ENCODE results near the gene STAT2.
"Not testable (repeated sequence)": the region's sequence is repeated elsewhere in the genome, so short reads cannot be mapped to it uniquely, and the experiment has no call there.

The STAT2 gene

DNA sequence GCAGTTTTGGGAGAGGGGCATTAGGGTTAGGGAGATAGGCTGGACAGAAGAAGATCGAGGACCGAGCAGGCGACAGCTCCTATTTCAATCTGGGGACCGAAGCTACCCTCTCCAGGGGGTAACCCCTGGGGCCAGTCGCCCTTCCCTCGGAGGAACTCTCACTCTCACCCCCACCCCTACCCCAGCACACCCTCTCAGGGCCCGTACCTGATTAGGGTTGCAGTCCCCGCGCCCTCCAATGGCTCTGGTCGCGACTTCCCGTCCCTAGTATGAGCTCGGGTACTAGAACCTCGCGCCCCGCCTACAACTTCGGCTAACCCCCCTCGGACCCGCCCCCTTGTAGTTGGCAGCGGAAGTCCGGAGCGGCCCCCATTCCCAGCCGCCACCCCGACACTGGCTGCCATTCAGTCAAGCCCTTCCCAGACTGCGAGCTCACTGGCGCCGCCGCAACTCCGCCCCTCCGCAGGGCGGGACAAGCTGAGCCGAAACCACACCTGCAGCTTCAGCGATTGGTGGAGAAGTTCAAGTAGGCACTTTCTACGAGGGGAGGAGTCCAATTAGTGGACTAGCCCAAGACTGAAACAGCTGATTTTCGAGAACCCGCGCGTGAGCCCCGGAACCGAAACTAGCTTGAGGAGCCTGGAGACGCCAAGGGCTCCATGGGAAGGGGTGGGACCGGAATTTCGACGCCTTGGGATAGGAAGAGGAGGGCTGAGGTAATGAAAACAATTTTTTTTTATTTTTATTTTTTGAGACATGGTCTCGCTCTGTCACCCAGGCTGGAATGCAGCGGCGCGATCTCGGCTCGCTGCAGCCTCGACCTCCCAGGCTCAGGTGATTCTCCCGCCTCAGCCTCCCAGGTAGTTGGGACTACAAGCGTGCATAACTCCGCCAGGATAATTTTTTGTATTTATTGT is at the start of gene STAT2:
TSS of gene STAT2 (minus strand) at position 257 of the 917 bp plus-strand sequence. CDS start 3,536 bp downstream, outside the sequence.
- no peak for TF ChIP-seq EZH2phosphoT487 (IDR thresholded peaks at IDR 0.05; ENCODE audit: low read depth)
- TF ChIP-seq, protein P1, sequence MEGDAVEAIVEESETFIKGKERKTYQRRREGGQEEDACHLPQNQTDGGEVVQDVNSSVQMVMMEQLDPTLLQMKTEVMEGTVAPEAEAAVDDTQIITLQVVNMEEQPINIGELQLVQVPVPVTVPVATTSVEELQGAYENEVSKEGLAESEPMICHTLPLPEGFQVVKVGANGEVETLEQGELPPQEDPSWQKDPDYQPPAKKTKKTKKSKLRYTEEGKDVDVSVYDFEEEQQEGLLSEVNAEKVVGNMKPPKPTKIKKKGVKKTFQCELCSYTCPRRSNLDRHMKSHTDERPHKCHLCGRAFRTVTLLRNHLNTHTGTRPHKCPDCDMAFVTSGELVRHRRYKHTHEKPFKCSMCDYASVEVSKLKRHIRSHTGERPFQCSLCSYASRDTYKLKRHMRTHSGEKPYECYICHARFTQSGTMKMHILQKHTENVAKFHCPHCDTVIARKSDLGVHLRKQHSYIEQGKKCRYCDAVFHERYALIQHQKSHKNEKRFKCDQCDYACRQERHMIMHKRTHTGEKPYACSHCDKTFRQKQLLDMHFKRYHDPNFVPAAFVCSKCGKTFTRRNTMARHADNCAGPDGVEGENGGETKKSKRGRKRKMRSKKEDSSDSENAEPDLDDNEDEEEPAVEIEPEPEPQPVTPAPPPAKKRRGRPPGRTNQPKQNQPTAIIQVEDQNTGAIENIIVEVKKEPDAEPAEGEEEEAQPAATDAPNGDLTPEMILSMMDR (IDR thresholded peaks at IDR 0.05; ENCODE audit: low read depth, low read length): no peak
- H3K4me1 ChIP-seq (ENCODE audit: low read length): peaks cover 17% of the 10 kb centered on the region
- H4K20me1 ChIP-seq (ENCODE audit: insufficient read depth, low read length): no peaks in the 10 kb centered on the region
- H3K36me3 ChIP-seq (replicated peaks; ENCODE audit: low read depth, low read length): peaks cover 7% of the 10 kb centered on the region
- H3K27me3 ChIP-seq (ENCODE audit: low read depth, low read length): no peaks in the 10 kb centered on the region
- H3K79me2 ChIP-seq (ENCODE audit: low read length): 0 out of 2 replicates have a peak, but pooled peaks cover 7% of the 10 kb centered on the region
- peak within 1 kb of the TSS; percentile 93 for H3K4me2 ChIP-seq (ENCODE audit: low read length)
- H2AFZ ChIP-seq (ENCODE audit: low read depth, low read length): peak within 1 kb of the TSS; percentile 28
- H3K9me3 ChIP-seq (ENCODE audit: insufficient read depth, low read length): no peaks in the 10 kb centered on the region
- peak within 1 kb of the TSS; percentile 87 for H3K9ac ChIP-seq (ENCODE audit: low read length)
- peak within 1 kb of the TSS; percentile 49 for H3K27ac ChIP-seq (ENCODE audit: low read length)
- H3K4me3 ChIP-seq (ENCODE audit: low read length): peak within 1 kb of the TSS; percentile 90

DNA sequence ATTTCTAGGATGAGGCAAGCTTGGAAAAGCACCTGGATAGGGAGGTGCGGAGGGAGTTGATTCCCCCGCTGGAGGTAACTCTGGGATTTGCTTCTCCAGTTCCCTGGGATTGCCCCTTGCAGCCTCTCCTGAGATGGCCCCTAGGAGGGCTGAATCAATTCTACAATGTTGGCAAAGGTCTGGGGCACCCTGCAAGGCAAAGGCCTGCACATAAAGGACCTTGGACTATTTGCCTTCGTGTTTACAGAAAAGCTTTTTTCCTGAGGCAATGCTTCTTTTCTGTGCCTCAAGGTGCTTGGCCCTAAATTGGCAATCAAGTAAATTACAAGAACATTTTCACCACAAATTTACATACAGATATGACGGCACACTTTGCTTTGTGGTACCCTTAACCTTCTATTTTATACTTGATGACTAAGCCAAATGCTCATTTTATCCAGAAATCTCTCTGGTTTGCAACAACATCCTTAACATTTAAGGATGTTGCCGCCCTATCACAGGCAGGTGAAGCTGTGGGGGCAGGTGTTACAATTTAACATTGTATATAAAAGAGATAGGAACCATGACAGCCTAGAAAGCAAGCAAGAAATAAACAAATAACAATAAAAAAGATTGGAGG is 49.0 kb upstream of the STAT2 start:
- Histone ChIP-seq H3K9ac (ENCODE audit: low read length) (no peak overlapping the region), H3K4me2 (ENCODE audit: low read length) (no peak overlapping the region), H3K27ac (ENCODE audit: low read length) (no peak overlapping the region), H3K4me1 (ENCODE audit: low read length) (no peaks in the 10 kb centered on the region), H2AFZ (ENCODE audit: low read depth, low read length) (no peak overlapping the region), H3K27me3 (ENCODE audit: low read depth, low read length) (no peaks in the 10 kb centered on the region), H3K36me3 (replicated peaks; ENCODE audit: low read depth, low read length) (peaks cover 4% of the 10 kb centered on the region), H4K20me1 (ENCODE audit: insufficient read depth, low read length) (no peaks in the 10 kb centered on the region), H3K79me2 (ENCODE audit: low read length) (no peaks in the 10 kb centered on the region), H3K4me3 (ENCODE audit: low read length) (no peak overlapping the region), H3K9me3 (ENCODE audit: insufficient read depth, low read length) (no peaks in the 10 kb centered on the region)
- no peak for TF ChIP-seq EZH2phosphoT487 (IDR thresholded peaks at IDR 0.05; ENCODE audit: low read depth)

- not testable (repeated sequence) for H2AFZ ChIP-seq (ENCODE audit: low read depth, low read length); H3K4me3 ChIP-seq (ENCODE audit: low read length); H3K9me3 ChIP-seq (ENCODE audit: insufficient read depth, low read length); H3K9ac ChIP-seq (ENCODE audit: low read length); H3K27ac ChIP-seq (ENCODE audit: low read length); H3K4me1 ChIP-seq (ENCODE audit: low read length); H3K27me3 ChIP-seq (ENCODE audit: low read depth, low read length); H3K4me2 ChIP-seq (ENCODE audit: low read length); H4K20me1 ChIP-seq (ENCODE audit: insufficient read depth, low read length); H3K36me3 ChIP-seq (replicated peaks; ENCODE audit: low read depth, low read length); H3K79me2 ChIP-seq (ENCODE audit: low read length)
These were observed 44.3 kb upstream of the STAT2 start for GRCh38 chr12:56404227-56404626.

- H3K9ac ChIP-seq (ENCODE audit: low read length); H2AFZ ChIP-seq (ENCODE audit: low read depth, low read length); H3K4me2 ChIP-seq (ENCODE audit: low read length); H3K36me3 ChIP-seq (replicated peaks; ENCODE audit: low read depth, low read length); H3K9me3 ChIP-seq (ENCODE audit: insufficient read depth, low read length); H3K79me2 ChIP-seq (ENCODE audit: low read length); H3K4me3 ChIP-seq (ENCODE audit: low read length); H3K27me3 ChIP-seq (ENCODE audit: low read depth, low read length); H4K20me1 ChIP-seq (ENCODE audit: insufficient read depth, low read length); H3K4me1 ChIP-seq (ENCODE audit: low read length); H3K27ac ChIP-seq (ENCODE audit: low read length): not testable (repeated sequence)
These were observed 41.7 kb upstream of the STAT2 start for GRCh38 chr12:56401612-56402011.

DNA sequence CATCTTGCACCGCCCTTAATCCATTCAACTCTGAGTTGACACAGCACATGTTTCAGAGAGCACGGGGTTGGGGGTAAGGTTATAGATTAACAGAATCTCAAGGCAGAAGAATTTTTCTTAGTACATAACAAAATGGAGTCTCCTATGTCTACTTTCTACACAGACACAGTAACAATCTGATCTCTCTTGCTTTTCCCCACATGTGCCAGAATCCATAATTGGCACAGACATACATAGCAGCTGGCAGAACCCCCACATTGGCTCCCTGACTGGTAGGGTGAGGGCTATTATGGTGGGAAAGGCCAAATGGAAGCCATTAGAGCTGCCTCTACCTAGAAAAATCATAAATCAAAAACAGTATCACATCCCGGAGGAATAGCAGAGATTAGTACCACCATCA is 41.2 kb upstream of the STAT2 start:
- H3K9me3 ChIP-seq (ENCODE audit: insufficient read depth, low read length); H3K4me2 ChIP-seq (ENCODE audit: low read length); H3K36me3 ChIP-seq (replicated peaks; ENCODE audit: low read depth, low read length); H3K27me3 ChIP-seq (ENCODE audit: low read depth, low read length); H3K79me2 ChIP-seq (ENCODE audit: low read length); H3K4me1 ChIP-seq (ENCODE audit: low read length); H2AFZ ChIP-seq (ENCODE audit: low read depth, low read length); H3K9ac ChIP-seq (ENCODE audit: low read length); H3K4me3 ChIP-seq (ENCODE audit: low read length); H3K27ac ChIP-seq (ENCODE audit: low read length); H4K20me1 ChIP-seq (ENCODE audit: insufficient read depth, low read length): not testable (repeated sequence)

- H3K9ac ChIP-seq (ENCODE audit: low read length); H4K20me1 ChIP-seq (ENCODE audit: insufficient read depth, low read length); H2AFZ ChIP-seq (ENCODE audit: low read depth, low read length); H3K9me3 ChIP-seq (ENCODE audit: insufficient read depth, low read length); H3K4me1 ChIP-seq (ENCODE audit: low read length); H3K27ac ChIP-seq (ENCODE audit: low read length); H3K27me3 ChIP-seq (ENCODE audit: low read depth, low read length); H3K79me2 ChIP-seq (ENCODE audit: low read length); H3K4me2 ChIP-seq (ENCODE audit: low read length); H3K36me3 ChIP-seq (replicated peaks; ENCODE audit: low read depth, low read length); H3K4me3 ChIP-seq (ENCODE audit: low read length): not testable (repeated sequence)
These were observed 39.6 kb upstream of the STAT2 start for GRCh38 chr12:56399466-56399865.
